IPS DF 19.7 (cell line): ENCODE data around the gene CDON.

Experiments used
- DNase-seq: peaks from one replicate; pipeline ENCODE4 v3.0.0-alpha.2; 2013; ENCODE audit warnings: low read depth, low spot score

The CDON gene

GRCh38 chr11:126082251-126083109 lies 19.8 kb upstream of the CDON start:
- no peak for DNase-seq

- no peak for DNase-seq
Observed at GRCh38 chr11:126081915-126082250, 19.2 kb upstream of the CDON start.

- DNase-seq = no peak
Observed at GRCh38 chr11:126080161-126080941, 17.7 kb upstream of the CDON start.

- DNase-seq = no peak
Observed at GRCh38 chr11:126079621-126080124, 17.0 kb upstream of the CDON start.

GRCh38 chr11:126076641-126077040 lies 14.0 kb upstream of the CDON start:
- no peak for DNase-seq

- no peak for DNase-seq
Observed at GRCh38 chr11:126072801-126073594, 10.3 kb upstream of the CDON start.

- DNase-seq = no peak
Observed at GRCh38 chr11:126072141-126072741, 9.6 kb upstream of the CDON start.

GRCh38 chr11:126063507-126063852 lies 814 bp upstream of the CDON start:
- no peak for DNase-seq

- no peak for DNase-seq
Observed at GRCh38 chr11:126061707-126062678, 673 bp downstream of the CDON start.

- DNase-seq = no peak
Observed at GRCh38 chr11:126060757-126061171, 1.9 kb downstream of the CDON start.

GRCh38 chr11:126059238-126059781 lies 3.4 kb downstream of the CDON start:
- no peak for DNase-seq

- DNase-seq = no peak
Observed at GRCh38 chr11:126058105-126058874, 4.4 kb downstream of the CDON start.

GRCh38 chr11:126054882-126055281 lies 7.8 kb downstream of the CDON start:
- DNase-seq = no peak

GRCh38 chr11:126054408-126054807 lies 8.3 kb downstream of the CDON start:
- no peak for DNase-seq

GRCh38 chr11:126053415-126054286 lies 9.0 kb downstream of the CDON start:
- DNase-seq = no peak

- no peak for DNase-seq
Observed at GRCh38 chr11:126051117-126051516, 11.5 kb downstream of the CDON start.

- DNase-seq = no peak
Observed at GRCh38 chr11:126049159-126049558, 13.5 kb downstream of the CDON start.

- DNase-seq = no peak
Observed at GRCh38 chr11:126048197-126048596, 14.5 kb downstream of the CDON start.
